SK-MEL-5 (cell line): Measurements from ENCODE around the gene SNTB2. TPM values are rescaled to one million over a fixed set of nuclear protein-coding genes. Genes with fewer than 3 reads are reported as not detected.

ENCODE experiments used
- DNase-seq: peaks from one replicate; pipeline ENCODE4 v3.0.0-alpha.2; 2016; ENCODE audit warnings: low read depth, low spot score
- in situ Hi-C: cut with HindIII; loops from 2 replicates; pipeline ENCODE4 v1.10.0; 2016; ENCODE audit warnings: low sequenced_read_pairs, high pct_unique_total_duplicates, low pct_unique_long_range_greater_than_20kb
- total RNA-seq: library from RNA; depleted of rRNA; stranded (reverse); fragments of >200 nt; shearing (Covaris generic); gene quantifications from 2 replicates; pipeline ENCODE4 v1.2.3, GENCODE V29; 2014

Gene SNTB2
- total RNA-seq, 1 experiment from 2014 or later, result 9.1 TPM

DNA sequence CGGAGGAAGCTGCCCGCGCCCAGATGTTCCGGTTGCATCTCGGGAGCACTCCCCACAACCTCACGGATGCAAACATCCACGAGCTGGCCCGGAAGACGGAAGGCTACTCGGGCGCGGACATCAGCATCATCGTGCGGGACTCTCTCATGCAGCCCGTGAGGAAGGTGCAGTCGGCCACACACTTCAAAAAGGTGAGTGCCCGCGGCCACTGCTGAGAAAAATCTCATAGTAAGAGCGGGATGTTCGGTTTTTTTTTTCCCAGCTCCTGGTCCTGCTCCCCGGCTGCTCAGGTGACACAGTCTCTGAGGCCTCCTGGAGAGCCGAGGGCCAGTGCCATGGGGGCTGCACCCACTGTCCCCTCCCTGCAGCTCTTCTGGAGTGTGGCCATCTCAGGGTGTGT is 134.1 kb downstream of the SNTB2 start:
- in situ Hi-C loops, result no loop called here
- no peak for DNase-seq

- in situ Hi-C loops, result no loop called here
- DNase-seq, result no peak
Observed at GRCh38 chr16:69322343-69322742, 135.4 kb downstream of the SNTB2 start.

DNA sequence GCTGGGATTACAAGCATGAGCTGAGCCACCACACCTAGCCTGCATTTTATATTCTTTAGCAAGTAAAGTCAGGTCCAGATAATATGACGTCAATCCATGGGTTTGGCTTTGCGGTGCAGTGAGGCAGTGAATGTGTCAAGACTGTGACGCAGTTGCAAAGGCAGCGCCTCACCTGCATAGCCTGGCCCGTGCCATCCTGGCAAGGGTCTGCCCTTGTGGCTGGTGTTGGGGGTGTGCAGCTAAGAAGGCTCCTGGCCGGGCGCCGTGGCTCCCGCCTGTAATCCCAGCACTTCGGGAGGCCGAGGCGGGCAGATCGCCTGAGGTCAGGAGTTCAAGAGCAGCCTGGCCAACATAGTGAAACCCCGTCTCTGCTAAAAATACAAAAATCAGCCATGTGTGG is 136.5 kb downstream of the SNTB2 start:
- in situ Hi-C loops, result no loop called here
- no peak for DNase-seq

DNA sequence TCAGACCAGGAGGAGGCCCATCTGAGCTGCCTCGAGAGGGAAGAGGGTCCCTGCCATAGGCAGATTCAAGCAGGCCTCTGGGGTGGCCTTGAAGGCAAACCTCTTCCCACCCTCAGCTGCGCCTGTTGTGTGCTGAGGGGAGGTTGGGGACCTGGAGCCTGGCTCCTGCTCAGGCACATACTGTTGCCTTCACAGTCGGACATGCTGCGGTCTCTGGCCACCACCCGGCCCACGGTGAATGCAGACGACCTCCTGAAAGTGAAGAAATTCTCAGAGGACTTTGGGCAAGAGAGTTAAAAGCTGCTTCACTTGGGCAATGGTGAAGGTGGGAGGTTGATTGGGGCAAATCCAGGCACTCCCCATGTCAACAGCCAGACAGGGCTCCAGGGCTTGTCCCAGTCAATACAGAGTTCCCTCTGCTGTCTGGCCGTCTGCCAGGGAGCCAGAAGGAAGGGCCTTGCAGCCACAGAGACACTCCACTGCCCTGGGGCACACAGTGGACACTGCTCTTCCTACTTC is 137.1 kb downstream of the SNTB2 start:
- DNase-seq, result no peak
- in situ Hi-C loops, result no loop called here

GRCh38 chr16:69324585-69325253 is 137.8 kb downstream of the SNTB2 start:
- in situ Hi-C loops, result no loop called here

DNA sequence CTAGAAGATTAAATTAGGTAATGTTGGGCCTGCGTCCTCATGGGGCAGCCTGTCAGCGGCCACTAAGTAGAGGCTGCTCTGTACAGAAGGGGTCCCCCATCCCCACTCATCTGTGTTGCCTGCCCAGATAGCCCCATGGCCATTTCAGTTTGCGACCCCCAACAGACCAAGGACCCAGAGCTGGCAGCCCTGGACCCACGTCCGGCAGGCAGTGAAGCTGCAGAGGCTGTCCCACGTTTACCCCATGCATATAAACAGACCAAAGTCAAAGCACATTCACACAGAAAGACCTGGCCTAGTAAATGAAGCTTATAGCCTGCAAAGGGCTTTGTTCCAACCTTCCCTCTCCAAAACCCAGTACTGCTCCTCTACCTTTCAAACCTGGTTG is 138.8 kb downstream of the SNTB2 start:
- in situ Hi-C loops, result no loop called here
- DNase-seq, result no peak

More at GRCh38 chr16:69324585-69325253, 137.8 kb downstream of the SNTB2 start:
- DNase-seq, result no peak

GRCh38 chr16:69326172-69326873 is 139.4 kb downstream of the SNTB2 start:
- in situ Hi-C loops, result no loop called here
- no peak for DNase-seq

DNA sequence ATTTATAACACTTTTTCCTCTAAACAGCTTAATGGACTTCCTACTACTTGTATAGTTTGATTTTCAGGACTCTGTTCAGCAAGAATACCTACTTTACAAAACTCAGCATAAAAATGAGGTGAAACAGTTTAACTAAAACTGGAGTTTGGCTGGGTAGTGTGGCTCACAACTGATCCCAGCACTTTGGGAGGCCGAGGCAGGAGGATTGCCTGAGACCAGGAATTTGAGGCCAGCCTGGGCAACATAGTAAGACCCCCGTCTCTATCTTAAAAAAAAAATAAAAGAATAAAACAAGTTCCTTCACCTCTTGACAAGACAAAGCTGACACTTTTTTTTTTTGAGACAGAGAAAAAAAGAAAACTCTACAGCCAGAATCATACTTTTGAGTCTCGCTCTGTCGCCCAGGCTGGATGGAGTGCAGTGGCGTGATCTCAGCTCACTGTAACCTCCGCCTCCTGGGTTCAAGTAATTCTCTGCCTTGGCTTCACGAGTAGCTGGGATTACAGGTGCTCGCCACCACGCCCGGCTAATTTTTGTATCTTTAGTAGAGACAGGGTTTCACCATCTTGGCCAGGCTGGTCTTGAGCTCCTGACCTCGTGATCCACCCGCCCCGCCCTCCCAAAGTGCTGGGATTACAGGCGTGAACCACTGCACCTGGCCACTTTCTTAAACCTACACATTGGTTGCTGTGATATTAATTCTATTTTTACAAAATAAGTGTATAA is 140.8 kb downstream of the SNTB2 start:
- in situ Hi-C loops, result no loop called here
- no peak for DNase-seq

GRCh38 chr16:69328854-69329316 is 141.9 kb downstream of the SNTB2 start:
- DNase-seq, result no peak
- in situ Hi-C loops, result no loop called here

DNA sequence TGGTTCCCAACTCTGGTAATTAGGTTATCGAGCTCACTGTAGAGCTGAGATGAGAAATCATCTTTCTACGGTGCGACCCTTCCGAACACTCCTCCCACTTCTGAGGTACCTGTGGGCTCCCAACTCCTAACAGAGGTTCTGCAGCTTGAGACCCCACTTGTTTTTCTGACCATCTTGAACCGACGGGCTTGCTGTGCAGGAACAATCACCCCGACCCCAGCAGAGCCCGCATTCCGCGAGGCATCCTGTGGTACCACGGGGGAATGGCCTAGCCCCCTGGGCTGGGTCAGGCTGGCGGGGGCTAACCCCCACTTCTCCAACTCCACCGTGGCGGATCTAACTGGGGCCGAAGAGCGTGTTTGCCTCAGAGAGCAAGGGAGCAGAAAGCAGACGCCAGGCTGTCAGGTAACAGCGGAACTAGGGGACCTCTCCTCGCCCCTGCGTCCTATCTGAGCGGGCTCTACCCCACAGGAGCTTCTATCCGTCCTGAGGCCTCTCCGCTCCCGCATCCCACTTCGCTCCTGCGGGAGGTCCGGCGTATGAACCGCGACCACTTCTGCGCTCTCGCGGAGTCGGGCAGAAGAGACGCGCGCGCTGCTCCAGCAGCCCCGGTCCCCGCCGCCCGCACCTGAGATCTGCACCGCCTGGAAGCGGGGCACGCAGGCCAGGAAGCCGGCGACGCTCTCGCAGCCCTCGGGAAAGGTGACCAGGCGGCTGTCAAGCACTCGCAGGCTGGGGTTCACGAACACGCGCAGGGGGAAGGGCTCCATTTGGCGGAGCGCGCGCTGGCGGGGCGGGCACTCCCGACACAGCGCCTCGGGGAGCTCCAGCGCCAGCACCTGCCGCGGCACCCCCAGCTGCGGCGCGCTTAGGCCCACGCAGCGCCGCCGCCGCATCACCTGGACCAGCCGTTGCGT is 142.7 kb downstream of the SNTB2 start:
- in situ Hi-C loops, result no loop called here
- DNase-seq, result no peak

DNA sequence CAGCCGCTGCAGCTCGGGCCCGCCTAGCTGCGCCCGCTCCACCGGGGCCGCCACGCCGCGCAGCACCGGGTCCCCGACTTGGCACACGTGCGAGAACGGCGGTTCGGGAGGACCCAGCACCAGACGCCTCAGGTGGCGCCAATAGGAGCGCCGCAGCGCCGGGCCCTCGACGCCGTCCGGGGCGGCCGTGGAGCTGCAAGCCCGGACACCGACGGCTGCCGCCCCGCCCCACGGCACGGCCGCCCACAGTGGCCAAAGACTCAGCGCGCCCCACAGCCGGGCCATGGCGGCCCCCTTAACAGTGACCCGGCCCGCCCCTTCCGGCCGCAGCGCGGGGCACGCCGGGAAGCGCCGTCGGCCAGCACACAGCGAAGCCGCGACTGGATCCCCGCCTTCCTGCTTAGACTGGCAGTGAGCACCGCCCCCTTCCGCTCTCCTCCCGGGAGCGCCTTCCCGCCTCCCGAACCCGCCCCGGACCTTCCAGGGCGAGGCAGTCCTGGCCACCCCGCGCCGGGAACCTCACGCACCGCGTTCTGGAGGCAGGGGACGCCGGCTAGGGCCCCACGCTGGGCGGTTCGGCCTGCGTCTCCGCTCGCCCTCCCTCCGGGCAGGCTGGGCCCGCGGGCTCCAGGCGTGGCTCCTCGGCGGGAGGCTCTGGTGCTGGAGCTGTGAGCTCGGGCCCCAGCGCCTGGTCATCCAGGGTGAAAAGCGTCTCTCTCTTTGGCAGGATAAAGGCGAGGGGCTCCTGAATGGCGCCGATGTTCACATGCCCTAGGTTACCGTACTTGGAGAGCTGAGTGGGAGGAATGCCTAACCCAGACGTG is 143.5 kb downstream of the SNTB2 start, which contains the start of gene PDF:
TSS of gene PDF (minus strand) at position 303 of the 824 bp plus-strand sequence. CDS start at position 285, 18 bp downstream.
- peak; percentile 89 for DNase-seq
- in situ Hi-C loops, result no loop called here

DNA sequence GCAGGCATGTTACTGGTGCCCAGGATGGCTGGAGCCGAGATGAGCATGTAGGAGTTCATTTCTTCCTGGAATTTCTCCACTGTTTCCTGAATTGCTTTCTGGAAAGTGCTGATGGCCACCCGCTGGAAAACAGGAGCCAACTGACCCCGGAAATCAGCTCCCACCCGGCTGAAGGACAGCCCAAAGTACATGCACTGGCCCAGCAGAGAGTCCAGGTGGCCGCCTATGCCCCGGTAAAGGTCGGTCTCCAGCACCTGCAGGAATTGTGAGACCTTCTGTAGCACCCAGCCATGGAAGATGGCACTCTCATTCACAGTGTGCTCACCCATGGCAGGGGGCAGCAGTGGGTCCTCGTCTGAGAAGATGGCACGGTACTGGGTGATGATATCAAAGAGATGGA is 147.7 kb downstream of the SNTB2 start:
- in situ Hi-C loops, result no loop called here
- no peak for DNase-seq

GRCh38 chr16:69338557-69339288 is 151.8 kb downstream of the SNTB2 start:
- in situ Hi-C loops, result no loop called here
- DNase-seq, result no peak

- in situ Hi-C loops, result no loop called here
- DNase-seq, result peak; percentile 98
Observed at GRCh38 chr16:69339289-69340094, 152.5 kb downstream of the SNTB2 start, which contains the start of the genes COG8 and NIP7. Gene COG8 (minus strand): TSS chr16:69339564. CDS start chr16:69339552, 12 bp downstream. Gene NIP7 (plus strand): TSS chr16:69339772. CDS start chr16:69339830, 58 bp downstream.

DNA sequence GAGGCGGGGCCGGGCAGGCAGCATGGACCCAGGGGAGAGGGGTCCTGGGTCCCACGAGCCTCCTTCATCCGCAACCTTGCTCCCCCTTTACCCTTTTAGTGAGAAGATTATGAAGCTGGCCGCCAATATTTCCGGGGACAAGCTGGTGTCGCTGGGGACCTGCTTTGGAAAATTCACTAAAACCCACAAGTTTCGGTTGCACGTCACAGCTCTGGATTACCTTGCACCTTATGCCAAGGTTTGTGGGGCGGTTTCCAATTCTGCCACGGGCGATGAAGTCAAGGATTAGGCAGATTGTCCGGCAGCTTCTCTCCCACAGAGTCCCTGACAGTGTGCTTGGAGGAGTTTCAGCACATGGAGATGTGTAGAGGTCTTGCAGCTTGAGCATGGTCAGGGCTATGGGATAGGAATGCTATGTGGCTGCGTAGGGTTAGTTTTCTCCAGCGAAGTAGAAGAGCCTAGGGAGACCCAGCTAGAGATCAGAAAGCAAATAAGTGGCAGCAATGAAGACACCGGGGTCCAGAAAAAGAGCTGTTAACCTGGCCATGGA is 153.2 kb downstream of the SNTB2 start:
- in situ Hi-C loops, result no loop called here
- DNase-seq, result no peak
